Hepatocyte (in vitro differentiated cells): Measurements from ENCODE around the gene CES3.

Source experiments
- CTCF ChIP-seq: fragments of 200-600 bp; sonication (generic); IDR thresholded peaks from 2 replicates; pipeline ENCODE4 v1.5.1; 2016; ENCODE audit warnings: antibody characterized with exemption, mild to moderate bottlenecking; ENCODE audit not compliant: poor library complexity
- EZH2 ChIP-seq: fragments of 200-600 bp; sonication (generic); IDR thresholded peaks from 2 replicates; pipeline ENCODE4 v1.6.1; 2016; ENCODE audit warnings: antibody characterized with exemption, mild to moderate bottlenecking, borderline replicate concordance

- TF ChIP-seq CTCF (no peak), EZH2 (no peak)
These were observed 44.5 kb upstream of the CES3 start for GRCh38 chr16:66916518-66916917.
